HG03108 (cell line): ENCODE results near the gene UBE2D4.
"Not testable (repeated sequence)": the region's sequence is repeated elsewhere in the genome, so short reads cannot be mapped to it uniquely, and the experiment has no call there.

Experiments used
- ATAC-seq: cut with Tn5 transposase; IDR thresholded peaks from one replicate; pipeline ENCODE4 v1.9.1; 2021; ENCODE audit warnings: moderate library complexity; ENCODE audit not compliant: unreplicated experiment

Gene UBE2D4

DNA sequence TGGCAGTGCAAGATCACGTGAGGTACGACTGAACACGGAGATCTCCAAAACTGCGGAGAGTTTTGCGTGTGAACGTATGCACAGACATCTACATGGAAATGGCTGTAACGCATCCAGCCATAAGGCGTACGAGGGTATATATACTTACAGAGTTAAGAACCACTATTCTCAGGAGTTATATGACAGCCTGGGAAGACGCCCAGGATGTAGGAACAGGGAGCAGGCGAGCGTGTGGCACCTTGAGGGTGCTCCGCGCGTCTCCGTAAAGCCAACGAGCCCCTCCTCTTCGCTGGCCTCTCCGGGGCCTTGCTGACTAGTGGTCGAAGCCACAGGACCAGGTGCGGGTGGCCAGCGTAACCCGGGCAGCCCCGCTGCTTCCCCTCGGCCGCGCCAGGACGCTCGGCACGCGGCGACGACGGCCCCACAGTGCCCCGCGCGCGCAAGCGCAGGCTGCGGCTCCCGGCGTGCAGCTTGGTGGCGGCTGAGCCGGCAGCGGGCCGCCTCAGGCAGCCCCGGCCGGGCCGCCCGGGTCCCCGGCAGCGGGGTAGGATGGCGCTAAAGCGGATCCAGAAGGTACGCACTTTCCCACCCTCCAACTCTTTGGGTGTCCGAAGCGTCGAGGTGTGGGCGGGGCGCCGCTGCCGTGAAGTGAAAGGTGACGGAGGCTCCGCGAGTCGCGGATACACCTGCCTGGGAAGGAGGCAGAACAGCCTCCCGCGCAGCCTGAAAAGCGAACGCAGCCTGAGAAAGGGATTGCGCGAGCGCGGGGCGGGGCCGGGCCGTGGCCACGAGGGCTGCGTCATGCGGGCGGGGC, at the start of gene UBE2D4:
Gene UBE2D4, plus strand, starts transcription at position 453 of the 814 bp plus-strand sequence. Its CDS starts 97 bp downstream, at position 550.
- ATAC-seq, result peak; percentile 92

DNA sequence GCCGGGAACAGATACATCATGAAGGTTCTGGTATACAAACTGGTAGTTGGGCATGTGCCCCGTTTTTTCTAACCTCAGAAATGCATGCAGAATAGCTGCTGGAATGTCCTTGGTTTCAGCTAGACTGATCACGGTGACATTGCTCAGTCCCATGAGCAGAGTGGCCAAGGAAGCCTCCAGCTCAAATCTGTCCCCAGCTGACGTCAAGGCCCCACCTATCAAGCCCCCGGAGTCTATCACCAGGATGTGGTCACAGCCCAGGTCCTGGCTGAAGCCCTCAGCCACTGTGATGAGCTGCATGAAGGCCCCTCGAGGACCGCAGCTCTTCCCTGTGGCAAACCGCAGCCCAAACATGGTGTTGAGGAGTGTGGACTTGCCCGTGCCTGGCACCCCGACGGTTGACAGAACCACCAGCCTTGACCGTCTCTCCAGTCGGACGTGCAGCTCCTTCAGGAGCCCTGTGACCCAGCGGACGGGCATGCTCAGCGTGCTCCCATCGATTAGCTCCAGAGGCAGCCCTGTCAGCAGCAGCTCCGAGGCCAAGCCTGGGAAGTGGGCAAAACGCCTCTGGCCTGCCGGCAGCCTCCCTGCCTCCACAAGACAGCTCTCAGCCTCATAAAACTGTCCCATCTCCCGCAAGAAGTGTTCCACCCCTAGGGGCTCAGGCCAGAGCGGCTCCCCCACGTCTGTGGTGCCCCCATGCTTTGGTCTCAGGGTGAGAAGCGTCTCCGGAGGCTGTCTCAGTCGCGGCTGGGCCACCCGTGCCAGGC, 49.1 kb upstream of the UBE2D4 start:
- no peak for ATAC-seq

DNA sequence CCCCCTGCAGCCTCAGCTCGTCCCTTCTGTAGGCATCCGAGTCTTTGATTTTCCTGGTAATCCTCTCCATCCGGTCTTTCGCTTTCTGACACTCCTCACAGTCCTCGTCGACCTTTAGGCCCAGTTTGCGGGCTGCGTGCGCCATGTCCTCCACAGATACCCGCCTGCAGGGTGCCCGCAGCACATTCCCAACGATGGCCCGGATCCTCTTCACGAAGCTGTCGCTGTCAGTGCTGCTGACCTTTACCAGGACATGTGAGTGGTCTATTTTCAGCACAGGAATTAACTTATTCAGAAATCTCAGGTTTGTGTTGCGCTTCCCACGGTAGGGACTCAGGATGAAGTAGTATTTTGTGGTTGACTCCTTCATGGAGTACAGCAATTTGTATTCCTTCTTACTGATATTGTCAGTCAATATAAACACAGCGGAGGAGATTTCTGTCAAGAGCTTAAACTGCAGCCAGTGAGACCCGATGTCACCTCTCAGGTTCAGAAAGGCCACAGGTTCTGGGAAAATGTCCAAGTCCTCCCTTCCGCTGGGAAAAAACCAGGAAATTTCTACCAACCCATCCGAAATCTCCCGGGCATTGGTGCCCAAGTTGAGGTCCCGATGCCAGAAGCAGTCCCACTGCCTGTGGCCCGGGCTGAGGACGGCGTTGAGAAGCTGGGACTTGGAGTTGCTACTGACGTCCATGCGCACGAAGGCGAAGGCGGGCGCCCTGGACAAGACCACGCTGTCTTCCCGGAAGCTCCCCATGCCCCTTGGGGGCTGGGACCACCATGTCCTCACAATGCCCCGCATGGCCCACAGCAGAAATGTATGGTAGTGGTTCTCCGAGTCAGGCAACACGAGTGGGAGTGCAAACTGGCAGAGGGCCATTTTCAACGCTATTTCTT, 48.0 kb upstream of the UBE2D4 start:
- no peak for ATAC-seq

DNA sequence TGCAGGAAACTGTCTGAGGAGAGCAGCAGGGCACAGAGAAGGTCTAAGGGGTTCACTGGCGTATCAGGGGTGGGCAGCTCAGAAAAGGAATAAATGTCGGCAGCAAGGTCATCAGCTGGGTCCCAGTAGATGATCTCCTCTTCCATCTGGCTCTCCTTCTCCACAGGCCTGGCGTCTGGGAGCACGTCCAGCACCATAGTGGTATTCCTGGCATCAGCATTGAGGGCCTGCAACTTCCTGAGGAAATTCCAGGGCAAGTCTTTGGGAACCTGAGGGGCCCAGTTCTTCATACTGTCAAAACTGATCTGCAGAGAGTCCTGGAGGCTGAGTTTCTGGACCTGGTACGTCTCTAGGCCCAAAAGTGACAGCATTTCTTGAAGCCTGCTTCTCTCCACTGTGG, 47.4 kb upstream of the UBE2D4 start:
- no peak for ATAC-seq

DNA sequence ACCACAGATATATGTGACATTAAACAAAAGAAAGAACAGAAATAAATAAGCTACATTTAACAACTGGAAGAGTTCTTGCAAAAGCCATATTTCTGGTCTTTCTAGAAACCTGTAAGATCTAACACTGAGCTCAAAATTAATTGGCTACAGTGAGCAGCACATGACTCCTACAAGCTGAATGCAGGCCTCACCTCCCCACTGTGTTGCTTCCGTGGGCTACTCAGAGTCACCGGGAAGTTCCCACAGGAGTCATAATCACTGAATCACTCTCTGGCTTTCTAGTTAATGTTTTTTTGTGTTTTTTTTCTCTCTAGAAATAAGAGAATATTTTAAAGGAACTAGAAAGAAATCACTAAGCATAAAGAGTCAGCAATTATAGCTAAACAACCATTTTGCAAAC, 46.8 kb upstream of the UBE2D4 start:
- ATAC-seq, result no peak

DNA sequence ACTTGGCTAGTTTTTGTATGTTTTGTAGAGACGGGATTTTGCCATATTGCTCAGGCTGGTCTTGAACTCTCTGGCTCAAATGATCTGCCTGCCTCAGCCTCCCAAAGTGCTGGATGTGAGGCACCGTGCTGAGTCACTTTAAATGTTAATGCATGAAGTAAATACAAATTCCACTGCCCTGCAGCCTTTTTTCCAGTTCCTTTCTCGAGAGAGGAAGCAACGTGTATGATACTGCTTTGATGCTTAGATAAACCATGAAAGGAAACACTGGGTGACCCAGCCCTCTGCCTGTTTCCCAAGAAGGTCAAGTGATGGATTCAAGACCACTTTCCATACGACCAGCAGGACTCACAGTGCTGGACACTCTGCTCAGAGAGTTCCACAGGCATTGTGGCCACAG, 45.6 kb upstream of the UBE2D4 start:
- ATAC-seq, result no peak

DNA sequence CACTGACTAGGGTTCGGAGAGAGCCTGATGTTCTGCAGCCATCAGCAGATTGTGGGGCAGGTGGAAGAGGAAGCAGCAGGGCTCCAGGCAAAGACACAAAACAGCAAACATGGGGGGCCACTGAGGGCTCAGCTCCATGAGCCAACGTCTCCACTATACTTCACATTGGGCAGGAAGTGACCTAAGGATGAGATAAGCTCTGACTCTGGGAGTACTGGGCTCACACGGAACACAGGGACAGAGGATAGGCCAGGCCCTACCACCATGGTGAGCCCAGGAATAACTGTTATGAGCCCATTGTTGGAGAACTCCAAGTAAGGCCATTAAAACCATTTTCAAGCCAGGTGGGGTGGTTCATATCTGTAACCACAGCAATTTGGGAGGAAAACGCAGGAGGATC, 42.0 kb upstream of the UBE2D4 start:
- no peak for ATAC-seq

DNA sequence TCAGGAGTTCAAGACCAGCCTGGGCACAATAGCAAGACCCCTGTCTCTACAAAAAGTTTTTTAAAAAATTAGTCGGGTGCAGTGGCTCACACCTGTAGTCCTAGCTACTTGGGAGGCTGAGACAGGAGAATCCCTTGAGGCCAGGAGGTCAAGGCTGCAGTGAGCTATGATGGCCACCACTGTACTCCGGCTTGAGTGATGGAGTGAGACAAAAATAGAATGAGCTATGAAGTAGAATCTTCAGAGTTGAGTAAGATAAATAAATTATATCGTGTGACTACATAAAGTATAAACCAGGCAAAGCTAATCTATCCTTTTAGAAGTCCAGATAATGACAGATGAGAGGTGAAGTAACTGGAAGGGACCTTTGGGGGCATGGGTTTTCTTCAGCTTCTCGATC, 41.6 kb upstream of the UBE2D4 start:
- ATAC-seq, result no peak

DNA sequence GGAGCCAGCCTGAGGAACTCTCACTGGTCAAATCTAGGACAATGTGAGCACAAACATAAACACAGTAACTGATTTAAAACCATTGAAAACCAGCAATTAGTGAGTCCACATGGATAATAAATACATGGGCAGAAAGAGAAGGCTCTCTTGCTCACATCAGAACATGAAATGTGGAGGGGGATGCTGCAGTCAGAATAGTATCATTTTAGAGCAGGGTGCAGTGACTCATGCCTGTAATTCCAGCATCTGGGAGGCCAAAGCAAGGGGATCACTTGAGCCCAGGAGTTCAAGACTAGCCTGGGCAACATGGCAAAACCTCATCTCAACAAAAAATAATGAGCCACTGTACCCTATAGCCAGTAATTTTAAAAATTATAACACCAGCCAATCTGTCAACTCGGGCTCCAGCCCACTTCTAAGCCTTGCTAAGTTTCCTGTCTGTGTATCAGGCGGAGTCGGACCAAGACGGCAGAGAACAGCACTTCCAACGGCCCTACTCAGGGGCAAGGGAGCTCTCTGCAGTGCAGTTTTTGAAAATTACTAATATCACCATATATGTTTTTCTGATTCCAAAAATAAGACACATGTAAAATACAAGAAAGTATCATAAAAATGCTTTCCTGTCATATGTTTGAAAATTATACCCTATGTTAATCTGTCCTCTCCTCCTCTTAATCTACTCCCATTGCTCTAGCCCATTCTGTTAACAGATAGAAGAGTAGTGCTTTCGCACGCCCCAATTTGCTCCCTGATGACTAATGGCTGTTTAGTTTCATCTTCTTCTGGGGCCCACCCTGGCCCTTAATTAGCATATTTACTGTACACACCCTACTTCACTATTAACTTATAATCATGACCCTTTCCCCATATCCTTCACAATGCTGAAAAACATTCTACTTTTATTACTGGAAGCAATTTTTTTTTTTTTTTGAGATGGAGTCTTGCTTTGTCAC, 37.0 kb upstream of the UBE2D4 start:
- no peak for ATAC-seq

DNA sequence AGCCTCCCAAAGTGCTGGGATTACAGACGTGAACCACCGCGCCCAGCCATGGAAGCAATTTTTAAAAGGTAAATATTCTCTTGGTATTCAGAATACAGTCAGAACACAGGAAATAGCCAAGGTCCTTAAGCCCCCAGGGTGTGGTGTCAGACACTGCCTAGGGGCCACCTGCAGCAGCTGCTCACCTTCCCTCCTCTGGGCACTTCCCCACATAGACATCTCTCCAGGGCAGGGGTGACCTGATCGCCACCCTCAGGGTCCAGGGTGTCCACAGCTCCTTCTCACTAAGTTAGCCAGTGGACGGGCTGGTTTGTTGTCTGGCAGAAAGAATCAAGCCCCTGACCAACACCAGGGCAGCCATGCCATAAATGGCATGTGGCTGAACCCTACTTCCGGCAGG, 35.8 kb upstream of the UBE2D4 start:
- ATAC-seq, result no peak

DNA sequence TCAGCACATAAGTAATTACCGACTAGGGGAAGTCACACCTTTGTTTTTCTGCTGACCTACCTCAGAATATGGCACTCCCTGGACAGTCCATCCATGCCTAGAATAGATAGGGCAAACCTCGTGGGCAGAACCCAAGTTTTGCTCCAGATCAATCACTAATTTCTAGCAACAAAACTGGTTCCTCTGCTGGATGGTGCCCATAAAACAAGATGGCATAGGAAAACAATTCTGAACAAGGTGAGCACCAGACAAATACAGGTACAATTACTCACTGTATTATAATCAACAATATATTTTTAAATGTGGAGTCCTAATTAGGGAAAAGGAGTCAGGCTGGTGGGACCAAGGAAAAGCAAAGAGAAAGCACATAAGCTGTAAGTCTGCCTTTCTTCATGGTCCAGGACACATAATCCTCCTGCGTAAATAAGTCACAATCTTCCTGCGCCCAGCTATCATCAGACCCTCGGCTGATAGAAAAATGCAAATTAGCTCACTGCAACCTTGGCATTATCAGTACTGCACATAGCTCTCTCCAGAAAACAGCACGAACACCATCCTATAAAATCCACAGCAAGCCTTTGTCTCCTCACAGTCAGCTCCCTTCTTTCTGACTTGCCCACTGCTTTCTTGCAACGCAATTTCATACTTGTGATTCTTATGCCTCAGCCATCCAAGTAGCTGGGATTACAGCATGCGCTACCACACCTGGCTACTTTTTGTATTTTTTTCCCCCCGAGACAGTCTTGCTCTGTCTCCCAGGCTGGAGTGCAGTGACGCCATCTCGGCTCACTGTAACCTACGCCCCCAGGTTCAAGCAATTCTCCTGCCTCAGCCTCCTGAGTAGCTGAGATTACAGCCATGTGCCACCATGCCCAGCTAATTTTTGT, 34.9 kb upstream of the UBE2D4 start:
- no peak for ATAC-seq

DNA sequence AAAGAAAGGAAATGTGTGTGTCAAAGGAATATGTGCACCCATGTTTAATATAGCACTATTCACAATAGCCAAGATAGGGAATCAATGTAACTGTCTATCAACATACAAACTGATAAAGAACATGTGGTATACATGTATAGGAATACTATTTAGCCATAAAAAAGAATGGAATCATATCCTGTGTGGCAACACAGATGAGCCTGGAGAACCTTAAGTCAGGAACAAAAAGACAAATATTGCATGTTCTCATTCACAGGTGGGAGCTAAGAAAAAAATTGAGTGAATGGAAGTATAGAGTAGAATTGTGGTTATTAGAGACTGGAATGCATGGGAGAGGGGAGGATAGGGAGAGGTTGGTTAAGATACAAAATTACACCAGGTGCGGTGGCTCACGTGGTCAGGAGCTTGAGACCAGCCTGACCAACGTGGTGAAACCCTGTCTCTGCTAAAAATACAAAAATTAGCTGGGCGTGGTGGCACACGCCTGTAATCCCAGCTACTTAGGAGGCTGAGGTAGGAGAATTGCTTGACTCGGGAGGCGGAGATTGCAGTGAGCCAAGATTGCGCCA, 30.3 kb upstream of the UBE2D4 start:
- ATAC-seq, result no peak

DNA sequence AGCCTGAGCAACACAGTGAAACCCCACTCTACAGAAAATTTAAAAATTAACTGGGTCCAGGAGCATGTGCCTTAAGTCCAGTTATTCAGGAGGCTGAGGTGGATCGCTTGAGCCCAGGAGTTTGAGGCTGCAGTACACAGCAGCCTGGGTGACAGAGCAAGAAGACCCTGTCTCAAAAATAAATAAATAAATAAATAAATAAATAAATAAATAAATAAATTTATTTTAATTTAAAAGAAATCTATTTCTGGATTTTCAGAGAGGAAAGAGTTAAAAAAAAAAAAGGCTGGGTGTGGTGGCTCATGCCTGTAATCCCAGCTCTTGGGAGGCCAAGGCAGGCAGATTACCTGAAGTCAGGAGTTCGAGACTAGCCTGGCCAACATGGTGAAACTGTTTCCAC, 27.7 kb upstream of the UBE2D4 start:
- not testable (repeated sequence) for ATAC-seq

DNA sequence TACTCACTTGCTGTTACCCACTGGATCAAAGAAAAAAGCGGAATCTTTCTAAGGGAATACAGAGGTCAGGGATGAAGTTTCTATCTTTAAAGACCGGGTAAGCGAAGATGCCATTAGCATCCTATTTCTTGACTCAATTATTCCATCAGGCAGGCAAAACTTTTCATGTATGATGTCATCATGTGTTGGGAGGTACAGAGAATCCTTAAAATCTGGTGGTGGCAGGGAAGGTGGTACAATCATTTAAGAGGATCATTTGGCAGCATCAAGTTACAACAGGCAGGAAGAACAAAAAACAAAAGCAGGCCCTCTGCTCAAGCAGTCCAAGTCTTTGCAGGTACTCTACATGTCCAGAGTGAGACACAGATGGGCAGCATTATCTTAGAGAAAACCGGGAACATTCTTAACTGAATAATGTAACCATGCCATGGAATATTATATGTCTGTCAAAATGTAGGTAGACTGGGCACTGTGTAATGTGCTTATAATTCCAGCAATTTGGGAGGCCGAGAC, 23.6 kb upstream of the UBE2D4 start:
- no peak for ATAC-seq

DNA sequence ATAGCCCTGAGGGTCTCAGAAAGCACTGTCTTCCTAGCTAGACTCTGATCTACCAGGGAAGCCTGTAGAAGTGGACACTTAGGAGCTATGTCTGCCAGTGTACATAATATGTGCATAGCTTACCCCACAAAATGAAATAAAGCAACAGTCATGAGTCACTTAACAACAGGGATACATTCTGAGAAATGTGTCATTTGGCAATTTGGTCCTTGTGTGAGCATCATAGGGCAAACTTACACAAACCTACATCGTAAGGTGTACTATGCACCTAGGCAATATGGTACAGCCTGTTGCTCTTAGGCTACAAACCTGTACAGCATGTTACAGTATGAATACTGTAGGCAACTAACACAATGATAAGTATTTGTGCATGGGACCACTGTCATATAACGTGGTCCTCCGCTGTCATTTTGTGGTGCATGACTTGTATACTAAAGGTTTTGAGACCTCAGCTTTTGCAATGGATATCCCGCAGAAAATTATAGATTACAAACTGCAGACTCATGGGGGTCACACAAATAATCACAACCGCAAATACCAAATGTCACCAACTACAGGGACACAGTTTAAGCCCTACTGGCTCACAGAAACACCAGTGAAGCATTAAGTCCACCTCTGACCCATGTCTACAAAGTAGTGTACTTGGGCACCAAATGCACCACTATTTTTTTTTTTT, 21.6 kb upstream of the UBE2D4 start:
- no peak for ATAC-seq

DNA sequence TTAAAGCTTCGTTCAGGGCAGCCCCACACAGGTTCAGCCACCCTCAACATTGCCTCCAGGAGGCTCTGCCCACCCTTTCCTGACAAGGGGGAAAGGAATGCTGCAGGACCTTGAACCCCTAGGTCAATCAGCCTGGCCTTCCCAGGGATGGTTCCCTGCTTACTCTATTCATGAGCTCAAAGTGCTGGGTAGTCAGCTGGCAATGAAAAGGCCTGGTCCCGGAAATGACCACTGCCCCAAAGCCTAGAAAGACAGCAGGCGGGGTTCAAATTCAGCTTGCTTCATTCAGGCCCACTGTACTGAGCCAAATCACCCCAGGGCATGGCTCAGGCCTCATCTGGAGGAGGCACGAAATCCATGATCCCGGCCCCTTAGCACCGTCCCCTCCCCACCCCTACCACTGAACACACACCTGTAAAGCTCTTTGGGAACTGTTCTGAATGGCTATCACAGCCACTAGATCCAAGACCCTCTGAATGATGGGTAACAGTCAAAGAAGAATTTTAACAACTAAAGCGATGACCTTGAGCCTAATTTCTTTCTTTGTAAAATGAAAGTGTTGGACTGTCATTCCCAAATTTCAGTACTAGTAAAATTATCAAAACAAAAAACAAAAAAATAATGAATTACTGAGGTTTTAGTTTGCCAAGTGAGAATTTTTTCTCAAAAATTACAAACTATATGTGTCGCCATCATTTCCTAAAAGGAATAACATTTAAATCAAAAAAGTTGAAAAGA, 20.9 kb upstream of the UBE2D4 start:
- ATAC-seq, result no peak

DNA sequence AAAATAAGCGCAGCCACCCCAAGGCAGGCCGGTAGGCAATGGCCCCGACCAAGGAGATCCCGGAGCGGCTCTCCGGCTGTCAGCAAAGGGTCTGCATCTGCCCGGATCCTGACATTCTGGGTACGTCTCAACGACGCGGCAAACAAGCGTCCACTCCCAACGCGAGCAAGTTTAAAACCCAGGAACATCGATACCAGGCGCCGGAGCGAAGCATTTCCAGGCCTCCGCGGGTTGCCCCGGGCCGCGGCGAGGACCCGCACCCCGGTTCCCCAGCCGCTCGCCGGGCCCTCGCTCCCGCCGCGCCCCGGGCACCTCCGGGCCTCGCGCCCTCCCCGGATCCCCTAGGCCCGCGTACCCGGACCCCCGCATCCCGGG, 20.3 kb upstream of the UBE2D4 start:
- ATAC-seq, result peak; percentile 21
